OCI-M1 (cell line): ENCODE results near the gene RNF157.
A peak's percentile ranks its signal among the peaks of the same experiment; 100 is the strongest.
"Not testable (repeated sequence)": the region's sequence is repeated elsewhere in the genome, so short reads cannot be mapped to it uniquely, and the experiment has no call there.

ENCODE experiments used
- DNase-seq: peaks from one replicate; lab custom pipeline; 2025; lab: John Stamatoyannopoulos, UW

The RNF157 gene

DNA sequence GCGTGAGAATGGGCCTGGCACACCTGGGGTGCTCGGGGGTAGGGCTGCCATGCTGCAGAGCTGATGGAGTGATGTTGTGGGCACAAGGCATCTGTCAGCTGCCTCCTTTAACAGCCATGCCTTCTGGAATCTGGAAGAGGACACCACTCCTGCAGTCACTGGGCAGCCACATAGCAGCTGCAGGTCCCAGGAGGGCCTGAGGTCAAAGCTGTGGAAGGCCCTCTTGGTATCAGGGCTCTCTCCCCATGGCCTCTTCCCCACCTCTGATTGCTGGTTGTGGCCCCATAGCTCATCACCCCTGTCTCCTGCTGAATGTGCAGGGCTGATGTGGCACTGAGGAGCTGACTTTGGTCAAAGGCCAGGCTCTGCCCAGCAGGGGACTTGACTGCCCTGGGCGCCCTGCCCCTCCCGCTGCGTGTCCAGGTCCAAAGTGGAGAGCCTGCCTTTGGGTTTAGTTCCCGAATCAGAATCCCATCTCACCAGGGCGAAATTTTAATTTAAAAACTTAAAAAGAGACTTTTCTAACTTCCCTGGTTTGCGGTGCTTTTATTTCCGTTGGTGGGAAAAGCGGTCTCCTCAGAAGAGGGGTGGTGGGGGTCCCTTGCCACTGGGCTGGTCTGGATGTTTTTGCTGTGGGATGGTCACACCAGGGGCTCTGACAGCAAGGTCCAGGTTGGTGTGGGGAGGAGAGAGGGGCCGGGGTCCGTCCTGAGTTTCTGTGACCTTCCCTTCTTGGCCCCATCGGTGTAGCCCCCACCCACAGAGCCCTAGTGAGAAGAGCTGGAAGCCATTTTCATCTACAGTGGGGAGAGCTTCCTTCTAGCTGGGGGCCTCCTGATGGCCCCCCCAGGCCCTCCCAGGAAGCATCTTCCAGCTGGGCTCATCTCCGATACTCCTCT, 30.7 kb upstream of the RNF157 start:
- DNase-seq: no peak

DNA sequence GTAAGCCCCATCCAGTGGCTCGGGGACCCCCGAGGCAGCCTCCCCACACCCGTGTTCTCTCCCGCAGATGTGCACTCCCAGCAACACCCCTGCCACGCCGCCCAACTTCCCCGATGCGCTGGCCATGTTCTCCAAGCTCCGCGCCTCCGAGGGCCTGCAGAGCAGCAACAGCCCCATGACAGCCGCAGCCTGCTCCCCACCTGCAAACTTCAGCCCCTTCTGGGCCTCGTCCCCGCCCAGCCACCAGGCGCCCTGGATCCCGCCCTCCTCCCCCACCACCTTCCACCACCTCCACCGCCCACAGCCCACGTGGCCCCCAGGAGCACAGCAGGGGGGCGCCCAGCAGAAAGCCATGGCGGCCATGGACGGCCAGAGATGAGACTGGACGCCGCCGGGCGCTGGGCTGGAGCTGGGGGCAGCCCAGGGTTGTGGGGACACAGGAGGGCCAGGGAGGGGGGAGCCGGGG, 29.9 kb upstream of the RNF157 start:
- no peak for DNase-seq

DNA sequence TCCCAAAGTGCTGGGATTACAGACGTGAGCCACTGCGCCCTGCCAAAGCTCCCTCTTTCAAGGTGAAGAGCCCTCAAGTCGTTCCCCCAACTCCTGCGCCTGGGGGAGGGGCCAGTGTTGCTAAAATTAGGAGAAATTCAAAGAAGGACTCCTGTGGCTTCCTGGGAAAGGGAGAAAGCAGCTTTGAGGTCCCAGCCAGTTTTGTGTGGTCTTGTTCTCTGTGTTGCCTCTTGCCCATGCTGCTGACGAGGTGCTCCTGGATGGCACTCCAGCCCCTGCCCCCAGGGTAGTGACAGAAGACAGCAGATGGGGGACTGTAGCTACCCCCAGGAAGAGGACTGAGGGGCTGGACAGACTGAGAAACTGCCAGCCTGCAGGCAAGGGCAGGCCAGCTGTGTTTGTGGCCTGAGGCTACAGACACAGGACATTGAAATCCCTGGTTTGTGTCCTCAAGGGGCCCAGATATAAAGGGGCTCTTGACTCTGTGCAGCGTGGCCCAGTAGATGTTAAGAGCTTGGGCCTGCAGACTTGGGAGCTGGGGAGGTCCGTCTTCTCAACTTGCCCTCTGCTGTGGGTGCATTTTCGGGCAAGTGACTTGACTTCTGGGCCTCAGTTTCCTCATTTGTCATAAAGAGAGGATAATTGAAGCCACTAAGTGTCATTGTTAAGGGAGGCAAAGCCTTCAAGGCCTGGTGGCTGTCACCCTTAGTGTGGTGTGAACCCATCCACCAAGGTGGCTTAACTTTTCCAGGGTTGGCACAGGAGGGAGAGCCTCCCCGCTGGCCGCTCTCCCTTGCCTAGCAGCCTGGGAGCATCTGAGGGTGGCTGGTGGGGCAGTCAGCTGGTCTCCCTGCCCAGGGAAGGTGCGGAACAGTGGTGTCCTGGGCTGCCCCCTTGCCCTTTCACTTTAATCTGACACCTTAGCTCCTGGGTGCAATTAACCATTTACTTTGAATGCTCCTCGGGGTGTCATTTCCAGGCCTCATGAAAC, 29.0 kb upstream of the RNF157 start:
- peak; percentile 52 for DNase-seq

DNA sequence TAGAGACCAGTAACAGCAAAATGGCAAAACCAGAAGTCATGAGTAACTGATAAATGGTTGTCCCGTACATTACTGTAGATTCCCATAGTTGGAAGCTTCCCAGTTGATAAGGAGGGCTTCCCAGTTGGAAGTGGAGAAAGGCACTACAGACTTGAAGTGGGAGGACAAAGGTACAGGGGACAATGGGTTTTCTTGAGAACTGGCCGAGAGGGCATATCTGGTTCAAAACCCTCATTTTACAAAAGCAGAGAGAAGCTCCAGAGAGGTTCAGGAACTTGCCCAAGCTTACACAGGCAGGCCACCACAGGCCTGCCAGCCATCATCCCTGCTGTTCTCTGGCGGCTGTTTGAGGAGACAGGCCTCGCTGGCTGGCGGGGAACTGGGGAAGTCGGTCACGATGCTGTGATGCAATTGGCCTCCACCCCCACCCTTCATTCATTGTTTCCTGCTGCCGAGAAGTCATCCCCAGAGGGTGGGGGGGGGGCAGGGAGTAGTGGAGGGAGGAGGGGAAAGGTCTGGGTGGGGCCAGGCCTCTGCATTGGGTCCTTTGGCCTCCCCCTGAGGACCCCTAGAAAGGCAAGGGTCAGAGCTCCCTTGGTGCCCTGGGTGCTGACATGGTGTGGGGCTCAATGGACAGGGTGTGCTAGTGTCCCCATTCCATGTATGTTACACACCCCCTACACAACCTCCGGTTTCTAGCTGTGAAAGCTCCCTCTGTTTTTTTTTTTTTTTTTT, 27.9 kb upstream of the RNF157 start:
- DNase-seq: peak; percentile 88

DNA sequence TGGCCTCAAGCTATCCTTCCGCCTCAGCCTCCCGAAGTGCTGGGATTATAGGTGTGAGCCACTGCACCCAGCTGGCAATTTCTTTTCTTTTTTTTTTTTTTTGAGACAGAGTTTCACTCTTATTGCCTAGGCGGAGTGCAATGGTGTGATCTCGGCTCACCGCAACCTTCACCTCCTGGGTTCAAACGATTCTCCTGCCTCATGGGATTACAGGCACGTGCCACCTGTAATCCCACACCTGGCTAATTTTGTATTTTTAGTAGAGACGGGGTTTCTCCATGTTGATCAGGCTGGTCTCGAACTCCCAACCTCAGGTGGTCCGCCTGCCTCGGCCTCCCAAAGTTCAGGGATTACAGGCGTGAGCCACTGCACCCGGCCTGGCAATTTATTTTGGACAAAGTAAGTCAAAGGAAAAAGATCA, 27.3 kb upstream of the RNF157 start:
- DNase-seq: not testable (repeated sequence)

DNA sequence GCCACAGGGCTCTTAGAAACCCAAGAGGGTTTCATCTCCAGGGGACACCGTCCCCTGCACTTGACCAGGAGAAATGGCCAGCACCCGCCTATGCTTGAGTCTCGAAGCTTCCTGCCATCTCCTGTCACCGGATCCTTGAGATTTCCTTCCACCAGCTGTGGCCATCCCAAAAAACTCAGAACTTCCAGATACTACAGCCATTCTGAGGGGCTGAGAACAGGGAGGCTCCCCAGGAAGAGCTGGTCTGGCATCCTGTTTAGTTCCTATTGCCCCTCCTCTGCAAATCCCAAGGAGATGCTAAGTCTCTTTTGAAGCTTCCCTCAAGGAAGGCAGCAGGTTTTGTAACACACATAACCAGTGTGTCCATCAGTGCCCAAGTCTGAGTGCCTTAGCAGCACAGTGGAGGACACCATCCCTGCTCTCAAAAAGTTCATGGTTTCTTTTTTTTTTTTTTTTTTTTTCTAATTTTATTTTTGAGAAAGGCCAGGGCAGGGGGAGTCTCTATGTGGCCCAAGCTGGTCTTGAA, 26.8 kb upstream of the RNF157 start:
- no peak for DNase-seq

DNA sequence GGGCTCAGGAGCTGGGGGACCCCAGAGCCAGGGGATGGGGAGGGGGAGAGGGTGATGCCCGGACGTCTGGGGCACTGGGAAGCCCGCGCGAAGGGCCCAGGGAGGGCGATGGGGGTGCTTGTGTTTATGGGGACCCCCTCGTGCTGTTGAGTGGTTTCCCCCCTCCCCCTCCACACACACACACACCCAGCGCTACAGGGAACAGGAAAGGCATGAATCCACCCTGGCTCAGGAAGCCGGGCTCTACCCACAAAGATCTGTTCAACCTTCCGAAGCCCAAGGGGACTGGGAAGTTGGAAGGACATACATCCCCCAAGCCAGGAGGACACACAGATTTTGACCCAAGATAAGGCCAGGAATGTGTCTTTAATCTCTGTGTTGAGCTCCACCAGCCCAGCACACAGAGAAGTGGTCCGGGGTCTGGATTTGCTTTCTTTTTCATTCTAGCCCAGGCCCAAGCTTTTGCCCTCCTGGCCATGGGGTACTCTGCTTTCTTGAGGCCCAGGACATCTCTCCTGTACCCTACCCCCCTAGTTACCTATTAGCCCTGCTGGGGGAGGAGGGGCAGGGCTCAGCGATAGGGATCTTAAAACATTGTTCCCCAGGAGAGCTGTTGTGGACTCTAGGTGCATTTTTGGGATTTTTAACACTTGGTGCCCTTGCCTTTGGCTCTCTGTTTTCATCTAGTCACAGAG, 26.1 kb upstream of the RNF157 start:
- DNase-seq: peak; percentile 50

DNA sequence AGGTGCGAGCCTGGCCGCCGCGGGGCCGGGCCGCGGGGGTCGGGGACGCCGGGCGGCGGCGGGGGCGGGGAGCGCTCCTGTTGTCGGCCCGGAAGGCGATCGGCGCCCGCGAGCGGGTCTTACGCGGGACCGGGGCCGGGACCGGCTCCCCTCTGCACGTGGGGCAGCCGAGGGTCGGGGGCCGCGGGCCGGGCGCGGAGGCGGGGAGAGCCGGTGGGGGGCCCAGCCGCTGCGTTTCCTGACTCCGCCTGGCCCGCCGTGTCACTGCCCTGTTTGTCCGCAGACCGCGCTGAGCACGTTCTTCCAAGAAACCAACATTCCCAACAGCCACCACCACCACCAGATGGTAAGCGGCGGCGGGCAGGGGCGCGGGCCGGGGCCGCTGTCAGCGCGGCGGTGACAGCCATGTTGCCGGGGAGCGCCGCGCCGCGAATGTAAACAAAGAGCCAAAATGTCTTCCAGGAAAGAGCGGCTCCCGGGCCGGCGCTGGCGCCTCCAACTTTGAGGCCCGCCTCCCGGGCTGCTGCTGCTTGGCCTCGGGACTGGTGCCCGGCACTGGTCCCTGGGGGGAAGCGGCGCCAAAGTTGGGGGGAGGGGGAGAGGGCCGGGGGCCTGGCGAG, 25.4 kb upstream of the RNF157 start:
- DNase-seq: peak; percentile 48

DNA sequence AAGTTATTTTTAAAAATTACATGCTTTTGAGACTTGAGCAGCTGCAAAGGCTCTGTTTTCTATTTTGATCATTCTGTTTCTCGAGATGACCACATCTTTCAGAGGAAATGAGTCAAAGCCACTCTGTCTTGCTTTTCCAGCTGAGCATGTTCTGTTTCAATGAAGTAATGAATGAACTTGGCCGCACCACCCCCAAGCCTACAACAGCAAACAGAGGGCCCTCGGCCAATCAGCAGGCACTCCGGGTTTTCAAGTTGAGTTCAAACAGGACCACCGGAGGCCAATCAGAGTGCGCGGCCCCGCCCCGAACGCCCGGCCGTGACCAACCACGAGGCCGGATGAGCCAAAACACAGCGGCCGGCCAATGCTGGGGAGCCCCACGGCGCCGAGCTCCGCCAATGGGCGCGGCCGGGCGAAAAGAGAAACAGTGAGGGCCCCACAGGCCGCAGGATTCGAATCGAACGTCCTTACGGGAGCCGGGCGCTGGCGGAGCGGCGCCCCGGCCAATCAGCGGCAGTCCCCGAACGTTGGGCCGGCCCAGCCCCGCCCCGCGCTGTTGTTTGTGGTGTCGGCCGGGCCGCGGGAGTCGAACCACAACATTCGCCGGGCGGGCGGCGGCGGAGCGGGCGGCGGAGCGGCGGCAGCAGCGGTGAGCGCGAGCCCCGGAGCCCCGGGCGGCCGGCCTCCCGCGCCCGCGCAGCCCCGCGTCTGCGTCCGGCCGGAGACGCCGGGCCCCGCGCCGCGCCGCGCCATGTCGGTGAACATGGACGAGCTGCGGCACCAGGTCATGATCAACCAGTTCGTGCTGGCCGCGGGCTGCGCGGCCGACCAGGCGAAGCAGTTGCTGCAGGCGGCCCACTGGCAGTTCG, 24.7 kb upstream of the RNF157 start, which contains the start of gene UBALD2:
Gene UBALD2, plus strand, starts transcription at position 594 of the 869 bp plus-strand sequence. Its CDS starts 158 bp downstream, at position 752.
- DNase-seq: peak; percentile 99

DNA sequence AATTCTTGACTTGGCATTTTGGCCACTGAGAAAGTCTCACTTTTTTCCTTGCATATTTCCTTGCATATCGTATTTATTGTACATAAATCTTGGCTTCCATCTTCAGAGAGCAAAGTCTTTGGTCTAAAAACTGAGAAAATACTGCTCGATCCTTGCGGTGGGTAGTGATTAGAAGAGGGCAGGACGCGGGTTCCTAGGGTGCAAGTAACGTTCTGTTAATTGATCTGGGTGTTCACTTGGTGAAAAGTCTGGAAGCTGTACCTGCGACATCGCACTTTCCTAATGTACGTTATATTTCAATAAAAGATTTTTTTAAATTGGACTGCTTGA, 24.1 kb upstream of the RNF157 start:
- DNase-seq: no peak

DNA sequence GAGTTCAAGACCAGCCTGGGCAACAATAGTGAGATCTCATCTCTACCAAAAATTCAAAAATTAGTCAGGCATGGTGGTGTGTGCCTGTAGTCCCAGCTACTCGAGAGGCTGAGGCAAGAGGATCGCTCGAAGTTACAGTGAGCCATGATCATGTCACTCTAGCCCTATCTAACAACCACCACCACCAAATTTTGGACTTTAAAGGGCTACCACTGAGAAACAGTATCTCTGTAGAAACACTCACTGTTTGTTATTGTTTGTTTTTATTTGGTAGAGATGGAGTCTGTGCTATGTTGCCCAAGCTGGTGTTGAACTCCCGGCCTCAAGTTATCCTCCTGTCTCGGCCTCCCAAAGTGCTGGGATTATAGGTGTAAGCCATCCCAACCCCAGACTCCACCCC, 23.6 kb upstream of the RNF157 start:
- no peak for DNase-seq

DNA sequence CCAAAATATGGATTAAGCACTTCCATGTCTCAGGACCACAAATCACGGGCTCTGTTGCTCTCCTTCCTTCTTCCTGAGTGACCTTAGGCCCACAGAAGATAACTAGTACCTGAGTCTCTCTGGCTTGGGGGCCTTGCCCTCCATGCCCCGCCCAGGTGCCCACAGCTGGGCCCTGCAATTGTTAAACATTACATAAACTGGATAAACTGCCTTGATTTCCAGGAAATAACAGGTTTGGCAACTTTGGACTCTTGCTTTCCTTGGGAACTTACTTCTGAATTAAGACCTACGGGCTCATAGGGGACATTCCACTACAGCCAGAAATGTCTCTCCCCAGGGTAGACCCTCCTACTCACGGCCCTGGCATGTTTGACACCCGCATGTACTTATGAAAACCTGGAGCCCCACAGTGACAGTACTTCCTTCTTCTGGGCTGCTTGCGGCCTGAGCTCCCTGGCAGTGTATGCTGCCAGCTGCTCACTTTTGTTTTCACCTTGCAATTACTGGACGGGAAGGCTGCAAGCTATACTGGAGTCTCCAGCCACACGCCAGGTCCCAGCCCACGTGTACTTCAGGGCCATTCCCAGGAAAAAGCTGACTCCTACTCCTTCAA, 22.5 kb upstream of the RNF157 start:
- no peak for DNase-seq

DNA sequence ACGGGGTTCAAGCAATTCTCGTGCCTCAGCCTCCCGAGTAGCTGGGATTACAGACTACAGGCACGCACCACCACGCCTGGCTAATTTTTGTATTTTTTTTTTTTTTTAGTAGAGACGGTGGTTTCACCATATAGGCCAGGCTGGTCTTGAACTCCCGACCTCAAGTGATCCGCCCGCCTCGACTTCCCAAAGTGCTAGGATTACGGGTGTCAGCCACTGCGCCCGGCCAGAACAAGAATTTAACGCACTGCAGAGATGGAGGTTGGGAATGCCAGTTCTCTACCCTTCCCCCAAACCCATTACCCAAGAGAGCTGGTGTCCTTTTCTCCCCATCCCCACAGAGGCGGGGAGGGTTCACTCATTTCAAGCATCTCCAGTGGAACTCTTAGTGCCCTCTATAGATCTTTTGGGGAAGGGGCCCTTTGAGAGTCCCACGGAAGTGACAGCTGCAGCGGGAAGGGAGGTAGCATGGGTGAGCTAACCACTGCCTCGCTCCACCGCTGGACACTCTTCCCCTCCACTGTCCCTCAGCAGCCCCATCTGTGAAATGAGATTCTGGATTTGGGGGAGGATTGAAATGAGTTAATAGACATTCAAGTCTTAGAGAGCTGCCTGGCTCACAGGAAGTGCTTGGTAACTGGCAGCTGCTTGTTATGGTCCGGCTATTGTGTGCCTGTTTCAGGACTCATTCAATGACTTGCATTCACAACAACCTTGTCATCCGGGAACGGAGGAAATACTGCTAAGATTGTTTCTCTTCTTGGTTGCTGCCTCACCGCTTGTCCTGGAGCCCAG, 21.3 kb upstream of the RNF157 start:
- DNase-seq: no peak

DNA sequence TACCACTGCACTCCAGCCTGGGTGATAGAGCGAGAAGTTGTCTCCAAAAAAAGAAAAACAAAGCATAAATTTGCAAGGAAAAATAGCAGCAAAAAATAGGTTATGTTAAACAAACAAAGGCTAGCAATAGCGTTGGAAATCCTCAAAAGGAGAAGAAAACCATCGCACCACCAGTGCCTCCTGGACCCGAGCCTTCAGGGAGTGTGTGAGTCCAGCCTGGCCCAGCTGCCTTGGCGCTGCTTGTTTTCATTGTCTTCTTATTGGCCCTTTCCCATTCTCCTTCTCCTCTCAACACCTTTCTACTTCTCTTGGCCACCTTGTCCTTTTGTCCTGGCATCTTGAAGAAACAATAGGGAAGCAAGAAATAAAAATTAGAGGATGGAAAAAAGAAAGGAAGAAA, 20.4 kb upstream of the RNF157 start:
- no peak for DNase-seq

DNA sequence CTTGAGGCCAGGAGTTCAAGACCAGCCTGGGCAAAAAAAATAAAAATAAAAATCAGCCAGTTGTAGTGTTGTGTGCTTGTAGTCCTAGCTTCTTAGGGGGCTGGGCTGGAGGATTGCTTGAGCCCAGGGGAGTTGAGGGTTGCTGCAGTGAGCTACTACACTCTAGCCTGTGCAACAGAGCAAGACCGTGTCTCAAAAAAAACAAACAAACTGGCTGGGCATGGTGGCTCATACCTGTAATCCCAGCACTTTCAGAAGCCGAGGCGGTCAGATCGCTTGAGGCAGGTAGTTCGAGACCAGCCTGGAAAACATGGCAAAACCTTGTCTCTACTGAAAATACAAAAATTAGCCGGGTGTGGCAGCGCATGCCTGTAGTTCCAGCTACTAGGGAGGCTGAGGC, 19.9 kb upstream of the RNF157 start:
- DNase-seq: no peak

DNA sequence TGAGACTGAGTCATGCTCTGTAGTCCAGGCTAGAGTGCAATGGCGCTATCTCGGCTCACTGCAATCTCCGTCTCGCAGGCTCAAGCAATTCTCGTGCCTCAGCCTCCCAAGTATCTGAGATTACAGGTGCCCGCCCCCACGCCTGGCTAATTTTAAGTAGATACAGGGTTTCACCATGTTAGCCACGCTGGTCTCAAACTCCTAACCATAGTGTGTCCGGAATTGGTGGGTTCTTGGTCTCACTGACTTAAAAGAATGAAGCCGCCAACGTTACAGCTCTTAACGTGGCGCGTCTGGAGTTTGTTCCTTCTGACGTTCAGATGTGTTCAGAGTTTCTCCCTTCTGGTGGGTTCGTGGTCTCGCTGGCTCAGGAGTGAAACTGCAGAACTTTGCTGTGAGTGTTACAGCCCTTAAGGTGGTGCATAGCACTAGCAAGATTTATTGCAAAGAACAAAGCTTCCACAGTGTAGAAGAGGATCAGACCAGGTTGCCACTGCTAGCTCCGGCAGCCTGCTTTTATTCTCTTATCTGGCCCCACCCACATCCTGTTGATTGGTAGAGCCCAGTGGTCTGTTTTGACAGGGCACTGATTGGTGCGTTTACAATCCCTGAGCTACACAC, 16.2 kb upstream of the RNF157 start:
- DNase-seq: not testable (repeated sequence)

DNA sequence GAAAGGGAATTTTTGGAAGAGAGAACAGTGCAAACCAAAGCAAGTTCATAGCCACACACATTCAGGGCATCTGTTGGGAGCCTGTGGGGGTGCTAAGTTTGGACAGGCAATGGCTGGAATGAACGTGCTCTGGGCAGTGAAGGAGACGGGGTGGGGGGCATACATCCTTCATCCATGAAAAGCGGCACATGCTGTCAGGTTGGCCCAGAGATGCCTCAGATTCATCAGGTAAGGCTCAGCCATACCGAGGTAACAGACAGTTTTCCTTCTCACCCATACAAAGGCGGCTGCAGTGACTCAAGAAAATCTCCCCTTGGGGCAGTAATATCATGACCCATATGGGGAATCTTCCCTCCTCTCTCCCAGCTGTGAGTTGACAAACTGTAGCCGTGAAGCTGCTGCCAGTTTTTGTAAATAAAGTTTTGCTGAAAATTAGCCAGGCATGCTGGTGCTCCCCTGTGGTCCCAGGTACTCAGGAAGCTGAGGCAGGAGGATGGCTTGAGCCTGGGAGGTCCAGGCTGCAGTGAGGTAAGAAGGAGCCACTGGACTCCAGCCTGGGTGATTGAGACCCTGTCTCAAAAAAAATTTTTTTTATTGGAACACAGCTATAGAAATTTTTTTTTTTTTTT, 15.6 kb upstream of the RNF157 start:
- DNase-seq: no peak
